Neuron (in vitro differentiated cells): ENCODE results near the gene GALNS.

Experiments
- H2AFZ ChIP-seq: one replicate; pipeline ENCODE4 v1.6.1; 2013; ENCODE audit warnings: low read depth, mild to moderate bottlenecking, inconsistent platforms, low read length, moderate library complexity
- H3K27me3 ChIP-seq: one replicate; pipeline ENCODE4 v1.6.1; 2013; ENCODE audit warnings: low read length; ENCODE audit not compliant: insufficient read depth
- H3K36me3 ChIP-seq: one replicate; pipeline ENCODE4 v1.6.1; 2013; ENCODE audit warnings: low read length; ENCODE audit not compliant: insufficient read depth
- H3K4me1 ChIP-seq: one replicate; pipeline ENCODE4 v1.6.1; 2013; ENCODE audit warnings: low read length; ENCODE audit not compliant: insufficient read depth
- H3K4me3 ChIP-seq: 2 replicates; pipeline ENCODE4 v1.5.1; 2013; ENCODE audit warnings: mild to moderate bottlenecking, low read length, moderate library complexity
- H3K9me3 ChIP-seq: one replicate; pipeline ENCODE4 v1.6.1; 2013; ENCODE audit warnings: low read length

GALNS gene

GRCh38 chr16:88839745-88840599 lies 16.8 kb downstream of the GALNS start:
- H3K9me3 ChIP-seq: no peaks in the 10 kb centered on the region
- no peak overlapping the region for H3K4me3 ChIP-seq
- H3K36me3 ChIP-seq: no peaks in the 10 kb centered on the region
- H3K27me3 ChIP-seq: no peaks in the 10 kb centered on the region
- H2AFZ ChIP-seq: no peak overlapping the region
- no peaks in the 10 kb centered on the region for H3K4me1 ChIP-seq

GRCh38 chr16:88839026-88839529 lies 17.7 kb downstream of the GALNS start:
- H3K4me1 ChIP-seq: no peaks in the 10 kb centered on the region
- no peaks in the 10 kb centered on the region for H3K36me3 ChIP-seq
- H2AFZ ChIP-seq: no peak overlapping the region
- H3K27me3 ChIP-seq: no peaks in the 10 kb centered on the region
- H3K4me3 ChIP-seq: no peak overlapping the region
- no peaks in the 10 kb centered on the region for H3K9me3 ChIP-seq

GRCh38 chr16:88838566-88838965 lies 18.2 kb downstream of the GALNS start:
- no peaks in the 10 kb centered on the region for H3K36me3 ChIP-seq
- H3K27me3 ChIP-seq: no peaks in the 10 kb centered on the region
- no peak overlapping the region for H3K4me3 ChIP-seq
- H3K9me3 ChIP-seq: no peaks in the 10 kb centered on the region
- no peak overlapping the region for H2AFZ ChIP-seq
- H3K4me1 ChIP-seq: no peaks in the 10 kb centered on the region

GRCh38 chr16:88837806-88838205 lies 18.9 kb downstream of the GALNS start:
- H2AFZ ChIP-seq: no peak overlapping the region
- H3K9me3 ChIP-seq: no peaks in the 10 kb centered on the region
- H3K27me3 ChIP-seq: no peaks in the 10 kb centered on the region
- H3K36me3 ChIP-seq: no peaks in the 10 kb centered on the region
- no peaks in the 10 kb centered on the region for H3K4me1 ChIP-seq
- H3K4me3 ChIP-seq: no peak overlapping the region

- Histone ChIP-seq H3K4me1 (no peaks in the 10 kb centered on the region), H3K4me3 (no peak overlapping the region), H2AFZ (no peak overlapping the region), H3K27me3 (no peaks in the 10 kb centered on the region), H3K9me3 (no peaks in the 10 kb centered on the region), H3K36me3 (no peaks in the 10 kb centered on the region)
These were observed 20.0 kb downstream of the GALNS start for GRCh38 chr16:88836791-88837190.

- Histone ChIP-seq H3K4me3 (no peak overlapping the region), H3K36me3 (no peaks in the 10 kb centered on the region), H3K27me3 (no peaks in the 10 kb centered on the region), H3K4me1 (no peaks in the 10 kb centered on the region), H3K9me3 (no peaks in the 10 kb centered on the region), H2AFZ (no peak overlapping the region)
These were observed 20.9 kb downstream of the GALNS start for GRCh38 chr16:88835818-88836217.

GRCh38 chr16:88835383-88835782 lies 21.4 kb downstream of the GALNS start:
- no peaks in the 10 kb centered on the region for H3K27me3 ChIP-seq
- no peak overlapping the region for H3K4me3 ChIP-seq
- no peaks in the 10 kb centered on the region for H3K9me3 ChIP-seq
- no peaks in the 10 kb centered on the region for H3K36me3 ChIP-seq
- H2AFZ ChIP-seq: no peak overlapping the region
- no peaks in the 10 kb centered on the region for H3K4me1 ChIP-seq

- no peaks in the 10 kb centered on the region for H3K36me3 ChIP-seq
- no peak overlapping the region for H2AFZ ChIP-seq
- no peaks in the 10 kb centered on the region for H3K9me3 ChIP-seq
- H3K4me1 ChIP-seq: no peaks in the 10 kb centered on the region
- no peak overlapping the region for H3K4me3 ChIP-seq
- H3K27me3 ChIP-seq: no peaks in the 10 kb centered on the region
These were observed 22.1 kb downstream of the GALNS start for GRCh38 chr16:88834670-88835069.

- H3K27me3 ChIP-seq: no peaks in the 10 kb centered on the region
- no peaks in the 10 kb centered on the region for H3K36me3 ChIP-seq
- H3K4me3 ChIP-seq: no peak overlapping the region
- H3K4me1 ChIP-seq: no peaks in the 10 kb centered on the region
- H3K9me3 ChIP-seq: no peaks in the 10 kb centered on the region
- no peak overlapping the region for H2AFZ ChIP-seq
These were observed 23.7 kb downstream of the GALNS start for GRCh38 chr16:88833086-88833485.

GRCh38 chr16:88831838-88832237 lies 24.9 kb downstream of the GALNS start:
- no peak overlapping the region for H2AFZ ChIP-seq
- H3K4me1 ChIP-seq: no peaks in the 10 kb centered on the region
- H3K9me3 ChIP-seq: no peaks in the 10 kb centered on the region
- H3K27me3 ChIP-seq: no peaks in the 10 kb centered on the region
- H3K4me3 ChIP-seq: no peak overlapping the region
- no peaks in the 10 kb centered on the region for H3K36me3 ChIP-seq

GRCh38 chr16:88830783-88831182 lies 26.0 kb downstream of the GALNS start:
- H3K4me1 ChIP-seq: no peaks in the 10 kb centered on the region
- no peaks in the 10 kb centered on the region for H3K36me3 ChIP-seq
- H3K4me3 ChIP-seq: no peak overlapping the region
- no peak overlapping the region for H2AFZ ChIP-seq
- no peaks in the 10 kb centered on the region for H3K9me3 ChIP-seq
- no peaks in the 10 kb centered on the region for H3K27me3 ChIP-seq

GRCh38 chr16:88830258-88830657 lies 26.5 kb downstream of the GALNS start:
- H3K4me3 ChIP-seq: no peak overlapping the region
- no peaks in the 10 kb centered on the region for H3K9me3 ChIP-seq
- H3K36me3 ChIP-seq: no peaks in the 10 kb centered on the region
- no peak overlapping the region for H2AFZ ChIP-seq
- H3K4me1 ChIP-seq: no peaks in the 10 kb centered on the region
- H3K27me3 ChIP-seq: no peaks in the 10 kb centered on the region

- Histone ChIP-seq H3K4me1 (no peaks in the 10 kb centered on the region), H3K9me3 (no peaks in the 10 kb centered on the region), H3K36me3 (no peaks in the 10 kb centered on the region), H3K4me3 (no peak overlapping the region), H2AFZ (no peak overlapping the region), H3K27me3 (no peaks in the 10 kb centered on the region)
These were observed 28.0 kb downstream of the GALNS start for GRCh38 chr16:88828711-88829110.

- no peak overlapping the region for H3K4me3 ChIP-seq
- no peaks in the 10 kb centered on the region for H3K9me3 ChIP-seq
- H3K27me3 ChIP-seq: no peaks in the 10 kb centered on the region
- no peaks in the 10 kb centered on the region for H3K36me3 ChIP-seq
- no peaks in the 10 kb centered on the region for H3K4me1 ChIP-seq
- no peak overlapping the region for H2AFZ ChIP-seq
These were observed 29.0 kb downstream of the GALNS start for GRCh38 chr16:88827727-88828126.
